Tongue (tissue), 2 donors: ENCODE results near the gene MEI4. TPM values are rescaled to one million over a fixed set of nuclear protein-coding genes. Genes with fewer than 3 reads are reported as not detected.
"Not testable (repeated sequence)": the region's sequence is repeated elsewhere in the genome, so short reads cannot be mapped to it uniquely, and the experiment has no call there.

Experiments used
- DNase-seq: peaks from one replicate; pipeline ENCODE4 v3.0.0-alpha.2; 2015
- total RNA-seq: library from RNA; depleted of rRNA; stranded (reverse); fragments of >200 nt; gene quantifications from one replicate; pipeline ENCODE4 v1.2.3, GENCODE V29; 2014

MEI4 gene
- total RNA-seq, 1 donor from 2014 or later: 0.31 TPM

DNA sequence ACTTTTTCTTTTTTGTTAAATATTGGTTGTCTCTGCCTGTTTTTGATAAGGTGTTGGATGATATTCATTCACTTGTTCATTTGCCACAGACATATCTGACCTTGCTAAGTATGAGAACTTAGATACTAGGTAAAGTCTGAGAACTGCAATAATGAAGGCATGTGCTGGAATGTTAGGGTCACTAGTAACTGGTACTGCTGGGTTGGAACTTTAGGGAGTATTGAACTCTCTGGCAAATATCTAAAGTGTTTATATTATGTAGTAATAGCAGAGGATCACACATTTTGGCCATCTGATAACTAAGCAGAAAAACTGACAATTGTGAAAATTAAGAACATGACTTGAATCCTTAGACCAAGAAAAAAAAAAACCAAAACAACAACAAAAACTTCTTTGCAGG is 162.7 kb downstream of the MEI4 start:
- no peak for DNase-seq

GRCh38 chr6:77816766-77817270 is 164.0 kb downstream of the MEI4 start:
- no peak for DNase-seq

- DNase-seq: no peak
Measured at GRCh38 chr6:77822265-77822664, 169.4 kb downstream of the MEI4 start.

DNA sequence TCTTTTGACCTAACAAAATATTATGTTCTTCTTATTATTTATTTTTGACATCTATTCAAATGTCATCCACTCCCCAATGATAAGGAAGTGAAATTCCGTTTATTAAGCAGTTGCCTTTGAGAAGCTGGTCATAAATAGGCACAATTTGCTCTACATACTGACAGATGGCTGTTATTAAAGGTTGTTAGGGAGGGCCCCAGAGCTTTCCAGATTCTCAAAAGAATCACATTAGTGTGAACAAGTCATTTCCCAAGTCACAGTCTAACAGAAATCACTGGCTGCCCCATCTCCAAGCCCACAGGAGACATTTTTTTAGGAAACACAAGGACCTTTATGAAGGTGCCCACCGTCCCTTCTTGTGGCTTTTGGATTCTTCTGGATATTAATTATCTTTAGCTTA is 172.4 kb downstream of the MEI4 start:
- DNase-seq: no peak

- no peak for DNase-seq
Measured at GRCh38 chr6:77829736-77830135, 176.9 kb downstream of the MEI4 start.

- DNase-seq: not testable (repeated sequence)
Measured at GRCh38 chr6:77833749-77834148, 180.9 kb downstream of the MEI4 start.

GRCh38 chr6:77834591-77834996 is 181.8 kb downstream of the MEI4 start:
- no peak for DNase-seq

GRCh38 chr6:77837034-77837784 is 184.4 kb downstream of the MEI4 start:
- no peak for DNase-seq

- no peak for DNase-seq
Measured at GRCh38 chr6:77839292-77839691, 186.5 kb downstream of the MEI4 start.

DNA sequence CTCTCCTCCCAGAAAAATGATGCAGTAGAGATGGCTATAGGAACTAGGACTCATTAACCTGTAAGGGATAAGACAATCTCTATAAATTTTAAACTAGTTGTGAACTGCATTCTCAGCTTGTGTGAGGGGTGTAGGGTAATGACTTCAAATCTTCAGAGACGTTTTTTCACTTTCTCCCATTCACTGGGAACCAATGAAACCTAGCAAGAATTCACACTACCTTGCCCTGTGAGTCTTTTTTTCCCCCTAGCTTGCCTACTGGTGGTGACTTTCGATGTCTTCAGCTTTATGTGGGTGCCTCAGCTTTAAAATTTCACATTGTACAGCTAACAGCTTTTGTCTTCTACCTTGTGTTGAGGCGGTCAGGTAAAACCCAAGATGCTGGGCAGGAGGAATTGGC is 192.0 kb downstream of the MEI4 start:
- DNase-seq: no peak

GRCh38 chr6:77853401-77853800 is 200.6 kb downstream of the MEI4 start:
- no peak for DNase-seq

DNA sequence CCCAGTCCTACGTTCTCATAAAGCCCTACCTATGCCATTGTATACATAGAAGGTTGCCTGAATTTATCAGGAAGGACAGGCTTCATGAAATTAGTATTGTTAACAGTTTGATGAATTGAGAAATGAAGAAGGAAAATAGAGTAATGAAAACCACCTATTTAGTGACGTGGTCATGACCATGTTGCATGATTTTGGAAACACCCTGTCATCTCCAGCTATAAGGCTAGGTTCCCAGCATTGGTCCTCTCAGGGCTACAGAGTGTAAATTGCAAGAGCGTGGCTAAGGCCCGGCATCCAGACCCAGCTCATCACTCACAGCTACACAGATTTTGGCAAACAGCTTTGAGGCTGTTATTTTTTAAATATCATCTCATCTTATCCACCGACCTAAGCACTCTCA is 203.6 kb downstream of the MEI4 start:
- no peak for DNase-seq

GRCh38 chr6:77857421-77857820 is 204.6 kb downstream of the MEI4 start:
- no peak for DNase-seq

GRCh38 chr6:77876300-77876699 is 223.5 kb downstream of the MEI4 start:
- no peak for DNase-seq

- no peak for DNase-seq
Measured at GRCh38 chr6:77879527-77879926, 226.7 kb downstream of the MEI4 start.

GRCh38 chr6:77880501-77880900 is 227.7 kb downstream of the MEI4 start:
- no peak for DNase-seq

GRCh38 chr6:77883851-77884250 is 231.0 kb downstream of the MEI4 start:
- no peak for DNase-seq

GRCh38 chr6:77893391-77893790 is 240.6 kb downstream of the MEI4 start:
- DNase-seq: no peak

- DNase-seq: no peak
Measured at GRCh38 chr6:77906070-77906469, 253.2 kb downstream of the MEI4 start.

GRCh38 chr6:77910826-77911225 is 258.0 kb downstream of the MEI4 start:
- DNase-seq: no peak

- no peak for DNase-seq
Measured at GRCh38 chr6:77926198-77926751, 273.4 kb downstream of the MEI4 start.

- DNase-seq: peak; percentile 1
Measured at GRCh38 chr6:77930382-77930781, 277.5 kb downstream of the MEI4 start.

DNA sequence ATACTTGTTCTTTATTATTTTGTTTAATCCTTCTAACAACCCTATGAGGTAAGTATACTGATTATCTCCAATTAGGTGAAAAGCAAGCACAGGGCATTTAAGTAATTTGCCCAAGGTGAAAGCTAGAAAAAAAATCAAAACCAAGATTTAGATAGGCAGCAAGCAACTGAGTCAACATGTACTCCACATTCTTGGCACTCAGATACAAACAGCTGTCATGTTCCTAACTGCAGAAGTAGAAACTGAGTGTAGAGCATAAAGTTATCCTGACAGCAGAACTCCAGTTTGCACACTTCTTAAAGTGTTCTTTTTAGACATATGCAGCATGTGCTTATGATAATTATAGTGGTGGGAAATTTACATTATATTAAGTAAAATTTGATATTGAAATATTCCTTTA is 278.1 kb downstream of the MEI4 start:
- peak; percentile 20 for DNase-seq

DNA sequence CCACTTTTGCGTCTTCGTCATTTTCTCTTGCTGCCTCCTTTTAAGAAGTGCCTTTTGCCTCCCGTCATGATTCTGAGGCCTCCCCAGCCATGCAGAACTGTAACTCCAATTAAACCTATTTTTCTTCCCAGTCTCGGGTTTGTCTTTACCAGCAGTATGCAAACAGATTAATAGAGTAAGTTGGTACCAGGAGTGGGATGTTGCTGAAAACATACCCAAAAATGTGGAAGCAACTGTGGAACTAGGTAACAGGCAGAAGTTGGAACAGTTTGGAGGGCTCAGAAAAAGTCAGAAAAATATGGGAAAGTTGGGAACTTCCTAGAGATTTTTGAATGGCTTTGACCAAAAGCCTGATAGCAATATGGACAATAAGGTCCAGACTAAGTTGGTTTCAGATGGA is 309.2 kb downstream of the MEI4 start:
- DNase-seq: no peak
